OCI-LY1 (cell line): ENCODE measurements around the gene POT1.

Source experiments
- H2AFZ ChIP-seq: fragments of 200-600 bp; sonication (generic), shearing (Covaris generic); 2 replicates; pipeline ENCODE4 v1.6.0; 2014; ENCODE audit warnings: antibody characterized with exemption, mild to moderate bottlenecking, low read length
- H3F3A ChIP-seq: fragments of 200-600 bp; sonication (generic), shearing (Covaris generic); 2 replicates; pipeline ENCODE4 v1.6.0; 2014; ENCODE audit warnings: mild to moderate bottlenecking, antibody characterized with exemption, low read length, moderate library complexity; ENCODE audit not compliant: insufficient read depth
- H3K27ac ChIP-seq: fragments of 200-600 bp; sonication (generic); 2 replicates; pipeline ENCODE4 v1.5.1; 2014; ENCODE audit warnings: low read length, mixed run types, mild to moderate bottlenecking, low read depth; ENCODE audit not compliant: poor library complexity, severe bottlenecking
- H3K27me3 ChIP-seq: fragments of 200-600 bp; sonication (generic); 2 replicates; pipeline ENCODE4 v1.6.0; 2014; ENCODE audit warnings: antibody characterized with exemption, mild to moderate bottlenecking, low read length, moderate library complexity; ENCODE audit not compliant: insufficient read depth
- H3K36me3 ChIP-seq: fragments of 200-600 bp; sonication (generic); 2 replicates; pipeline ENCODE4 v1.6.1; 2014; ENCODE audit warnings: mild to moderate bottlenecking, antibody characterized with exemption, low read length, moderate library complexity, mixed read lengths; ENCODE audit not compliant: insufficient read depth
- H3K4me1 ChIP-seq: fragments of 200-600 bp; sonication (generic); 2 replicates; pipeline ENCODE4 v1.5.1; 2014; ENCODE audit warnings: mild to moderate bottlenecking, low read length, moderate library complexity; ENCODE audit not compliant: insufficient read depth, severe bottlenecking
- H3K4me2 ChIP-seq: fragments of 200-600 bp; sonication (generic), shearing (Covaris generic); 2 replicates; pipeline ENCODE4 v1.6.1; 2014; ENCODE audit warnings: low read length
- H3K4me3 ChIP-seq: fragments of 200-600 bp; sonication (generic); 2 replicates; pipeline ENCODE4 v1.5.1; 2014; ENCODE audit warnings: low read length, low read depth, mild to moderate bottlenecking, mixed read lengths; ENCODE audit not compliant: poor library complexity, severe bottlenecking
- H3K79me2 ChIP-seq: fragments of 200-600 bp; shearing (Covaris generic); 2 replicates; pipeline ENCODE4 v1.6.1; 2016; ENCODE audit warnings: mixed run types, low read length, mixed read lengths; ENCODE audit not compliant: insufficient read depth
- H3K9ac ChIP-seq: fragments of 200-600 bp; sonication (generic), shearing (Covaris generic); 2 replicates; pipeline ENCODE4 v1.6.1; 2014; ENCODE audit warnings: mild to moderate bottlenecking, low read length, mixed read lengths
- H3K9me2 ChIP-seq: fragments of 200-600 bp; sonication (generic), shearing (Covaris generic); 2 replicates; pipeline ENCODE4 v1.6.1; 2014; ENCODE audit warnings: low read depth, mild to moderate bottlenecking, low read length, mixed read lengths
- H3K9me3 ChIP-seq: fragments of 200-600 bp; shearing (Covaris generic); 2 replicates; pipeline ENCODE4 v1.6.1; 2014; ENCODE audit warnings: low read length, mixed read lengths
- H4K20me1 ChIP-seq: fragments of 200-600 bp; sonication (generic), shearing (Covaris generic); 2 replicates; pipeline ENCODE4 v1.6.0; 2016; ENCODE audit warnings: mild to moderate bottlenecking, low read length; ENCODE audit not compliant: insufficient read depth
- CTCF ChIP-seq: fragments of 200-600 bp; sonication (generic), shearing (Covaris generic); IDR thresholded peaks from 2 replicates; pipeline ENCODE4 v1.5.1; 2017; ENCODE audit warnings: mild to moderate bottlenecking, antibody characterized with exemption, low read length, moderate library complexity, mixed read lengths
- EZH2 ChIP-seq: fragments of 200-600 bp; sonication (generic), shearing (Covaris generic); IDR thresholded peaks from 2 replicates; pipeline ENCODE4 v1.8.0; 2017; ENCODE audit warnings: borderline replicate concordance, mixed run types, mild to moderate bottlenecking, antibody characterized with exemption, low read length, moderate library complexity, mixed read lengths

Gene POT1

GRCh38 chr7:124792696-124793095 lies 136.9 kb downstream of the POT1 start:
- no peaks in the 10 kb centered on the region for H3K79me2 ChIP-seq
- no peaks in the 10 kb centered on the region for H3K36me3 ChIP-seq
- no peak overlapping the region for H3K4me2 ChIP-seq
- H3K4me1 ChIP-seq = no peaks in the 10 kb centered on the region
- no peaks in the 10 kb centered on the region for H3K9me2 ChIP-seq
- TF ChIP-seq CTCF (no peak), EZH2 (no peak)
- no peaks in the 10 kb centered on the region for H3K27me3 ChIP-seq
- no peak overlapping the region for H3K4me3 ChIP-seq
- H2AFZ ChIP-seq = no peak overlapping the region
- no peak overlapping the region for H3K27ac ChIP-seq
- no peak overlapping the region for H3K9ac ChIP-seq
- H3F3A ChIP-seq = no peaks in the 10 kb centered on the region
- H3K9me3 ChIP-seq = no peaks in the 10 kb centered on the region
- H4K20me1 ChIP-seq = no peaks in the 10 kb centered on the region

DNA sequence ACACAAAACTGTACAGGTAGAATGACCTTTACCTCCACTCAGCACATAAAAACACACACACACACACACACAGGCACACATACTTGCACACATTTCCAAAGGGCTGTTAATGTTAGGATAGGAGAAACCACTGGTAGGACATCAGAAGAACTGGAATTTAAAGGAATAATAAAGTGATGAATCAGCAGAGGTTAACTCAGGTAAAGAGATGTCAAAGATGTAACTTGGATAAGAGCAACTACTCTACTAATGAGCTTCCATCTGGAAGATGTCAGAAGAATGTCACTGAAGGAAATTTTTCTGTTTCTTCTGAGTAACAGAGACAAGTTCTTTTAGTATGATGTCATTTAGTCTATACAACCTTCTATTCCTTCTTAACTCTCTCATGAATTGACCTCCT lies 137.6 kb downstream of the POT1 start:
- Histone ChIP-seq H3K9ac (no peak overlapping the region), H3K27ac (no peak overlapping the region), H3K4me3 (no peak overlapping the region), H3K36me3 (no peaks in the 10 kb centered on the region), H3F3A (no peaks in the 10 kb centered on the region), H3K27me3 (no peaks in the 10 kb centered on the region), H4K20me1 (no peaks in the 10 kb centered on the region), H3K4me2 (no peak overlapping the region), H3K4me1 (no peaks in the 10 kb centered on the region), H2AFZ (no peak overlapping the region), H3K9me2 (no peaks in the 10 kb centered on the region), H3K79me2 (no peaks in the 10 kb centered on the region), H3K9me3 (no peaks in the 10 kb centered on the region)
- no peak for TF ChIP-seq CTCF

DNA sequence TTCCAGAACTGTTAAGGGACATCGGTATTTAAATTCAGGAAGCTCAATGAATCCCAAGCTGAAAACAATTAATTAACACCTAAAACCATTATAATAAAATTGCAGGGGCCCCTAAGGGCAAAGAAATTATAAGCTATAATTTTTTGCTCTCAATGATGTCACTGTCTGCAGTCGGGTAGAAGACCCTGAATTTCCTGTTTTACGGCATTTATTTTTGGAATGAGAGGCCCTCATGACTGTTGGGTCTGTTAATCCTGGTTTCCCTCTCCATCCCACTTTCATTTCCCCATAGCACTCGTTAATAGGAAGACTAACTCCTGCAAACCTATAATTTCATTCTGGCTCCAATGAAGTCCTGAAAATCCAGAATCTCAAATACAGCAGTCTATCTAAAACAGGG lies 138.2 kb downstream of the POT1 start:
- H3K9me3 ChIP-seq = no peaks in the 10 kb centered on the region
- no peaks in the 10 kb centered on the region for H3K27me3 ChIP-seq
- no peak for TF ChIP-seq EZH2
- no peaks in the 10 kb centered on the region for H3K4me1 ChIP-seq
- H3K36me3 ChIP-seq = no peaks in the 10 kb centered on the region
- H2AFZ ChIP-seq = no peak overlapping the region
- H3K79me2 ChIP-seq = no peaks in the 10 kb centered on the region
- no peaks in the 10 kb centered on the region for H4K20me1 ChIP-seq
- no peak overlapping the region for H3K27ac ChIP-seq
- no peak overlapping the region for H3K4me3 ChIP-seq
- no peaks in the 10 kb centered on the region for H3K9me2 ChIP-seq
- no peak overlapping the region for H3K4me2 ChIP-seq
- H3F3A ChIP-seq = no peaks in the 10 kb centered on the region
- no peak overlapping the region for H3K9ac ChIP-seq

- peak overlapping the region; percentile 7; the same call in 1 of the 2 replicates for H3K4me2 ChIP-seq
- H3K27ac ChIP-seq = no peak overlapping the region
Measured at GRCh38 chr7:124790645-124791044, 139.0 kb downstream of the POT1 start.

More at GRCh38 chr7:124790645-124791044, 139.0 kb downstream of the POT1 start:
- H4K20me1 ChIP-seq = no peaks in the 10 kb centered on the region
- TF ChIP-seq CTCF (no peak), EZH2 (no peak)
- H3K9me2 ChIP-seq = no peaks in the 10 kb centered on the region
- no peaks in the 10 kb centered on the region for H3K36me3 ChIP-seq
- no peaks in the 10 kb centered on the region for H3K27me3 ChIP-seq
- H3K9me3 ChIP-seq = no peaks in the 10 kb centered on the region
- H3F3A ChIP-seq = no peaks in the 10 kb centered on the region
- H3K4me3 ChIP-seq = no peak overlapping the region
- no peak overlapping the region for H3K9ac ChIP-seq
- no peaks in the 10 kb centered on the region for H3K4me1 ChIP-seq
- H2AFZ ChIP-seq = no peak overlapping the region
- no peaks in the 10 kb centered on the region for H3K79me2 ChIP-seq
